Measurements from ENCODE around the gene COA1.

COA1 gene

DNA sequence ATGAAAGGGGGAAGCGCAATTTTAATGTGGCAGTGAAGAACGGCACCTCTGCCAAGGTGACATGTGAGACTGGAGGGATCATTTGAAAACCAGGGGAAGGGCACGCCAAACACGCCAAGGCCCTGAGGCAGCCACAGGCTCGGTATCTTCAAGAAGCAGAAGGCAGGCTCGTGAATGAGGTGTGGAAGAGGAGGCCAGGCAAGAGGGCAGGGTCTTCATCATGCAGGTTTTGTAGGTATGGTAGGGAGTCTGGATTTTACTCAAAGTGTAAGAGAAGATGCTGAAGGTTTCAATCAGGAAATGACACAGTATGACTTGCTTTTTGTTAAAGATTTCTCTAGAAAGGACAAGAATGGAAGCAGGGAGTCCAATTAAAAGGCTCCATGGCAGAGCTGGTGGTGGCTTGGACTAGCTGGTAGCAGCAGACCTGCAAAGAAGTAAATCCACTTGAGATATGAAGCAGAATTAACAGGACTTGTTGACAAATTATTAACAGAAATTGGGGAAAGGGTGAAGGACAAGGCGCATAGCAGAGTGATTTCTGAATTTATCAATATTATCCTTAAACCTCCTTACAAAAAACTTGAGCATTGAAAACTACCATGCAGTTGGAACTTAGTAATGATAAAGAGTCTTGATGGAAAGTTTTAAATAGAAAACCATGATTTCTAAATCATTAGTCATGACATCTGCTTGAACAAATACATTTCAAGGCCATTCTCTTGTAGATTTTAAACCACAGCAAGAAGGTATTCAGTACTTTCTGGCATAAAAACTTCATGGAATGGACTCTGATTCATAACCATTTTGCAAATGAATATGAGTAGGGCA, 70.4 kb downstream of the COA1 start:
- in situ Hi-C loops (cut with MboI; ENCODE audit: low sequenced_read_pairs): no loop called here

DNA sequence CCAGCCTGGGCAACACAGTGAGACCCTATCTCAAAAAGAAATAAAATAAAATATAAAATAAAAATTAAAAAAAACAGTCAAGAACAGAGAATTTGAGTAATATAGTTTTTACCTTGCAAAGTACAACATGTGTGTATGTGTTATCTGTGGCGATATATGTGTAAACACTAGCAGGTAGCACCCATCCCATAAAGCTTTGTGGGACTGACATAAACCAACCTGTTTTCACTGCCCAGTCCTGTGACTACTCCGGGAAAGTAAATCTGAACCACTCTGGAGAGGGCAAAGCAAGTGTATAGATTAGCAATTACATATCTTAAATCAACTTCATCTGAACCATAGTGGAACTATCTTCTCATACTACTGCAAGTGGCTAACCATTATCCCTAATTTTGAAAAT, 72.3 kb downstream of the COA1 start:
- in situ Hi-C loops (cut with MboI; ENCODE audit: low sequenced_read_pairs): no loop called here

DNA sequence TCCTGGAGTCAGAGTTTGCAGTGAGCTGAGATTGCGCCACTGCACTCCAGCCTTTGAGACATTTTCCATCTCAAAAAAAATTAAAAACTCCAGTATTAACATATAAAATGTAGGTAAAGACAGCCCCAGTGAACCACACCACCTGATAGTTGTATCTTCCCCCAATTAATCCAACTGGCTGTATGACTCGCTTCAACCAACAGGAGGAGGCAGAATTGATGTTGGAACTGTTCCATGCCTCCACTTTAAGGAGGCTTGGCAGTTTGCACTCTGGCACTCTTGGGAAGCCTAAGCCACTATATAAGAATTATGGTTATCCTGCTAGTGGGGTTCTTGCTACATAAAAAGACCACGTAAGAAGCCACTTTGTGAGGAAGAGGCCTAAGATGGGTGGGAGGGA, 73.7 kb downstream of the COA1 start:
- in situ Hi-C loops (cut with MboI; ENCODE audit: low sequenced_read_pairs): no loop called here

DNA sequence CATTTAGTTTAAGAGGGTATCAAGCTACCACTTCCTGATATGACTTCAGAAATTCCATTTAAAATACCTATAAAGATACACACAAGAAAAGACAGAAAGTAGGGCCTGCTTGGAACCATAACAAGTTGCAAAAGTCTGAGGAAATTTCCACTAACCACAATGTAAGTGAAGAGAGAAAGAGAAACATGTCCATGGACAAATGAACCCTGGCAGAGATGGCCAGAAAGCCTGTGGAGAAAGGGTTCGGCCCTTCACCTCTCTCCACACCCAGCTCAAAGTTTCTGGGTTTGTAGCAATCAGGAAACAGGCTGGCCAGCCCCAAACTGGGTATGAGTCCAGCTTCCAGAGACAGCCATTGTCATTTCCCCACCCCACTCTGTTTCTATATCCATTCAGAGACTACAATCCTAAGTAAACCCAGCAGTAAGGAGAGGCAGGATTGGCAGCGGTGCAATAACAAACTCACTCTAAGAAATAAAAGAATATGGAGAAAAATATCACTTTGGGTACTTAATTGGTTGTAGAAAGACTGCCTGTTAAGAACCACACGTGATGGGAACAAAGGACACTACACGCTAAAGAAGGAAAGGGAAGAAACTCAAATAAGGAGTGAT, 75.3 kb downstream of the COA1 start:
- in situ Hi-C loops (cut with MboI; ENCODE audit: low sequenced_read_pairs): no loop called here

DNA sequence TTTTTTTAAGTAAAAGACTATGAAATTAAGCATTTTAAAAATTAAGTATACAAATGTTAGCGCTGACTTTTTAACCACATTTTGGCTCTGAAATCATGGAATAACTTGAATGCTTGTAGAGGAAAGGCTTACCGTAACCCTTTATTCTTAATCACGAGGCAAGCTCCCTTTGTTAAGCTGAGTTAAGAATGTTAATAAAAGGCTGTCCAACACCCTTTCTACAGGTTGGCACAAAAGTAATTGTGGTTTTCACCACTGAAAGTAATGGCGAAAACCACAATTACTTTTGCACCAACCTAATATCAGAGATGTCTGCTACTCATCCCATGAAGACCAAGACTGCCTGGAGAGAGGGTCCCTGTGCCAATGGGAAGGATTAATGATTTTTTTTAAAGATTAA, 75.9 kb downstream of the COA1 start:
- in situ Hi-C loops (cut with MboI; ENCODE audit: low sequenced_read_pairs): no loop called here

DNA sequence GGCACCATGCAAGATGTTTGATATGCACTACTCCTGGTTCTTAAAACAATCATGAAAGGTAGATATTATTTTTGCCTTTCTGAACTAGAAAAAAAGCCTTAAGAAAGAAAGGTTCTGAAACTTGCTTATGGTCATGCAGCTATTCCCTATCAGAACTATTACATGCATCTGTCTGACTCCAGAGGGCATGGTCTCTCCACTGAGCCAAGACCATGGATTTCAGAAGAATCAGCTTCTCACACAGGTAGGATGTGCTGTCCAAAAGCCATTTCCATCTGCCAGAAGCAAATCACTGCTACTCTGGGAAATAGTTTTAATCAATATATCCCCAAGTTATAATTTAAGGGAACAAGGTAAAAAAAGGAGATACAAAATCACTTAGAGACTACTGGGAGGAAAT, 77.0 kb downstream of the COA1 start:
- in situ Hi-C loops (cut with MboI; ENCODE audit: low sequenced_read_pairs): no loop called here

DNA sequence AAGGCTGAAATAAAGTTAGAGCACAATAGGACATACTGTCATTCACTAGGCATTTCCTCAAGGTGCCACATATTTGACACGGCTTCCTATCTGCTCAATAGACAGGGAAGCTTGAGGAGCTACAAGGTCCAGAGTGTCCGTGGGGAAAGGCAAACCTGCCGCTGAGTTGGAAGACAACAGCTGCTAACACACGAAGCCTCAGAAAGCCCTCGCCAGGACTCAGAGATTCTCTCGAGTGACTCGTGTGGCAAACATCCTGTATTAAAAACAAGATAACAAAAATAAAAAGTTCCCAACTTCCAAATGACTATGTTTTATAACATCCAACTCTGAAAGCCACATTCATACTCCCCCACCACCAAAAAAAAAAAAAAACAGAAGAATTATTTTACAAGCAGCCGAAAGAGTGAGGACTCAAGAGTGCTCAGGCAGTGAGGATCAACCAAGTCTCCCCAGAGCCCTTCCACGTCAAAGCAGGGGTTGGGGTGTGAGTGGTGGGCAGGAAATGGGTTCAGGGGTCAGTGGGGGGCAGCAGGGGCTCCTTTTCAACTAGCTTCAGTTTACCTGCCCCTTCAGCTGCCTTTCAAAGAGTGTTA, 78.8 kb downstream of the COA1 start:
- in situ Hi-C loops (cut with MboI; ENCODE audit: low sequenced_read_pairs): no loop called here

DNA sequence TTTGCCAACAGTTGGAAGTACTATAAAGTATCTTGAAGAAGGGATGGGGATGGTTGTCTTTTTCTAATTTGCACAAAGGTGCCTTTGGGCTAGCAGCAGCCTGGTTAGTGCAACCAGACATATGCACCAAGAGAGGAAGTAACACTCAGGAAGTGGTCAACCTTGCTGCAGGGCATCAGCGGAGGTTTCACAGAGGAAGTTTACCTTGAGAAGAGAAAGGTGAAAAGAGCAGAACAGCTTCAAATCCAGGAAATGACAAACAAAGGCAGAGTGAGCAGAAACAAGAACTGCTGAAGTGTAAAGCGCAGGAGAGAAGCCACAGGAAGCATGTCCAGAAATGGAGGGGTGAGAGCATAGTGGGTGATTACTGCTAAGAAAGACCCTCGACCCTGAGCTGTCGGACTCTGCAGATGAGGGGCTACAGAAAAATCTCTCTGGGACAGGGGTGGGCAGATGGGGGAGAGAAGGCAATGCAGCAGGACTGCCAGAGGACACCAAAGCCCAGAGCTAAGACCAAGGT, 79.5 kb downstream of the COA1 start:
- in situ Hi-C loops (cut with MboI; ENCODE audit: low sequenced_read_pairs): no loop called here

DNA sequence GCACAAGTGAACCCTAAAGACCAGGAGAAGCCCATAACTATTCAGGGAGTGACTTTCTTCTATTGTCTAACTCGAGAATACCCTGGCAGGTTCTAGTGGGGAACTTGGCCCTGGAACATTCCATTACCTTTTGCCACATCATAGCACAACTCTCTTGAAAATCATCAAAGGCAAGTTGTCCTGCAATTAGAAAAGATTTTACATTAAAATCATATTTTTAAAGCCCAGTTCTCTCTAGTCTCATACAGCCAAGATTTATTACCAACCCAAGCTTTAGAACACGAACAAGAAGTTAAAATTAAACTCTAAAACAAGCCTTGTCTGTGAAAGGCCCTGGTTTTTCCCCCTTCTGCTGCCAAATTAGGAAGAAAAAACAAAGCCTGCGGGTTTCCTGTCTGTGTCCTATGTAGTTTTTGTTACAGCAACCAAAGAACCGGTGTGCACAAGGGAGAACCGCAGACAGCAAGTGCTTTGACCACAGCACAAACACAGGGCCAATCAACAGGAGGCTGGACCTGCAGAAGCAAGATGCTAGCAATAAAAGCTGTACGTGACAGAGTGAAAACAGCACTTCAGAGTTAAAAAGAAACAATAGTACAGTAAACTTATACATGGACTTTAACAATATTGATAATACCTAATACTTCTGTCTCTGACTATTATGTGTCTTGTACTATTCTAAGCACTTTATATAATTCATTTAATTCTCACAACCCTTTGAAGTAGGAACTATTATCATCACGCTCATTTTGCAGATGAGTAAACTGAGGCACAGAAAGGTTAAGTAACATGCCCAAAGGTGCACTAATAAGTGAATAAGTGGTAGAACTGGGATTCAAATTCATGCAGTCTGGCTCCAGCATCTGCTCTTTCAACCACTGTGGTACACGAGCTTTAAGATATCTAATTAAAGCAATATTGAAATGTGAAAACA, 80.6 kb downstream of the COA1 start:
- in situ Hi-C loops (cut with MboI; ENCODE audit: low sequenced_read_pairs): no loop called here

DNA sequence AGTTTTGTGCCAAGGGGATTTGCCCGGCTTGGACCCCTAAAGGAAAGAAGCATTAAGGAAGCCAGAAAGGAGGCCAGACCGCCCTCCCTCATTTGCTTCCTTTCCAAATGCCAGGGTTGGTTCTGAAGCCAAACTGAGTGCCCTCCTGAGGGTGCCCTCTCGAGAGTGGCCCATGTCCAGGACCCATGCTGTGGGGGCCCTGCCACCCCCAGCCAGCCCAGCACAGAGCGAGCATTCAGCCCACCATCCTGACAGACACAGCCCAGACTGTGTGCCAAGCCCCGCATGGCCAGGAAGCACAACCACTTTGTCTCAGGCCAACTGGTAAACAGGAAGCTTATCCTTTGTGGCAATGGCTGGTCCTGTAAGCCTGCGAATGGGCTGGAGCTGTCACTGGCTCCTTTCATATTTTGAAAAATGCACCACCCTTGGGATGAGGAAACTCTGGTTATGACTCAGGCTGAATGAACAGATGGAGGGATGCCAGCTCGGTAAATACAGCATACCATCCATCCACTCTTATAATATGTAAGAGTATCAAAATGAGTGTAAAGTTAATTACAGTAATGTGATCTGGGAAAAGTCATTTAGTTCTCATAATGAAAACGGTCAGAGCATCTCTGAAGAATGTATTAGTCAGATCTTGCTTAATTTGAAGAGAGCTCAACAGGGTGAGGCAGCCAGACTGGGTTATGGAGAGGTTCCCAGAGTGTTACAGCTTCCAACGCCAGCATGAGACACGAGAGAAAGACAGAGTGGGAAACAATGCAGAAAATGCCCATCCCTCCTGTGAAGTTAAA, 81.5 kb downstream of the COA1 start:
- in situ Hi-C loops (cut with MboI; ENCODE audit: low sequenced_read_pairs): no loop called here

DNA sequence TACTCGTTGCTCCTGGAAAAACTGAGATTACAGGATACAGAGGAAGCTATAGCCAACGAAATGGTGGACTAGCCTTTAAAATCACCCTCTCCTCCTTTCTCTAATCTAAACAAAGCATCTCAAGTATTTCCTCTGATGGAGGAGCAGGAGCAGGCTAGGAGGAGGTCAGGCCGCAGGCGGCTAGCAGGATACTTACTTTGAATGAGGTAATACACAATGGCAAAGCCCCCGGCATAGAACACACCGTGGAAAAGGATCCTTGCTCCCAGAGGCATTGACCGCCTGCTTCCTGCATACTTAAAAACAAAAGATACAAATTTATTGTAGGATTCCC, 82.0 kb downstream of the COA1 start:
- in situ Hi-C loops (cut with MboI; ENCODE audit: low sequenced_read_pairs): no loop called here

DNA sequence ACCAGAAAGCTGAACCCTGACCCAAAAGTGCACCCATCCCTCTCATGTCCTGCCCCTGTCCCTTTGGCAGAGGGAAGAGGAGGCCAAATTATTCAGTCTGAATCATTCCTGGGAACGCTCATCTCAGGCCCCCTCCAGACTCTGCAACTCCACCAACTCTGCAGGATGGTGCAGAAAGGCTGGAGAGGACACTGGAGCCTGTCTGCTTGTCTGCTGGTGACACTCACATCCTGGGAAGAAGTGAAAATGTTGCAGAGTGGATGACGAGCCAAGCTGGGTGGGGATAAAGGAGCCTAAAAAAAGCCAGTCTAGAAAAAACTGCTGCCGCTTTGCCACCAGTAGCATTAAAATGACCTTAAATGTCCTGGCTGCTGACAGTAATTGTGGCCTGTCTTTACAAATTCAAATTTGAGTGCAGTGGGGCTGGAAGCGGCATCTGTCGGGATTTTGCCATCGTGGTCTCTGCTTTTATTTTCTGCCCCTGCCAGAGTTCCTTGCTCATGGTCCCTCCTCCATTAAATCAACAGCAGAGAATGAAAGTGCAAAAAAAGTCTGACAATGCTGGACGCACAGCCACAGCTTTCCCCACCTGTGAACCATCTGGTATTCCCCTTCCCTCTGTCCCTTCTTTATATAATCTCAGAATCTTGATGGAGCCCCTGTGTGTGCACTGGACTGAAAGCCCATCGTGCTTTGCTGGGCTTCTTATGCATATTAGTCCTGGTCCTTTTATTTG, 82.6 kb downstream of the COA1 start:
- in situ Hi-C loops (cut with MboI; ENCODE audit: low sequenced_read_pairs): no loop called here

DNA sequence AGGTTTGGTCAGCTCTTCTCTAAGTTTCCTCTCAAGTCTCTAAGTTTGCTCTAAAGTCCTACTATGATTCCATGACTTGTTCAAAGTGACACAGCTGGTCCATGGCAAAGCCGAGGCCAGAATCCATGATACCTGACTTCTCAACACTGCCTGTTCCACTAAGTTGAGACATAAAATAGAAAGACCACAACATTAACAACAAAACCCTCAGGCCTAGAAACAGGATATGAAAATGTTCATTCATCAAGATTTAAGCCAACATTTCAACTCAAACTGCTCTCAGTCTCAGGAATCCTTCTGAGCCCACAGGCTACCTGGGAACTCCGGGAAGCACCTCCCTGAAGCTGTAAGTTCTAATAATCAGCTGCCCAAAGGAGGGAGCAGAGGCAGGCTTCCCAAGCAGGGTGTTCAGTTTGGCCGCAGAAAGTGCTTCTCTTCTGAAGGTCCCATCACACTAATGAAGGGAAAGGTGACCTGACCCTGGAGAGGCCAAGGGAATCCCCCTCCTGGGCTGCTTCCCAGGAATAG, 83.6 kb downstream of the COA1 start:
- in situ Hi-C loops (cut with MboI; ENCODE audit: low sequenced_read_pairs): no loop called here

DNA sequence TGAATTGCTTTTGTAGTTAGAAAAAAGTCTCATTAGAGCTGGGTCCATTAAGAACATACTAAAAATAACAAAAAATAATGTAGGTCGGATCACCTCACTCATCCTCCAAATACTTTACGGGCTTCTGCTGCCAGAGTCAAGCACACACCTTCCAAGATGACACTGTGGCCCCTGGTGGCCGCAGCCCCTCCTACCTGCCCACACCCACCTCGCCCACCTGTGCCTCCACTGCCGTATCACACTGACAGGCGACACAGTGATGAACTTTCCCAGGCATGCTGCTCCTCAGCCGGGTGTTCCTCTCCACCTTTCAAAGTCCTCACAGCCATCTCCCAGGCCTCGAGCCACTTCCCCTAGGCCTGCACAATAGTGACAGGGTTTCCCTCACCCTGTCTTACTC, 85.5 kb downstream of the COA1 start:
- in situ Hi-C loops (cut with MboI; ENCODE audit: low sequenced_read_pairs): no loop called here

DNA sequence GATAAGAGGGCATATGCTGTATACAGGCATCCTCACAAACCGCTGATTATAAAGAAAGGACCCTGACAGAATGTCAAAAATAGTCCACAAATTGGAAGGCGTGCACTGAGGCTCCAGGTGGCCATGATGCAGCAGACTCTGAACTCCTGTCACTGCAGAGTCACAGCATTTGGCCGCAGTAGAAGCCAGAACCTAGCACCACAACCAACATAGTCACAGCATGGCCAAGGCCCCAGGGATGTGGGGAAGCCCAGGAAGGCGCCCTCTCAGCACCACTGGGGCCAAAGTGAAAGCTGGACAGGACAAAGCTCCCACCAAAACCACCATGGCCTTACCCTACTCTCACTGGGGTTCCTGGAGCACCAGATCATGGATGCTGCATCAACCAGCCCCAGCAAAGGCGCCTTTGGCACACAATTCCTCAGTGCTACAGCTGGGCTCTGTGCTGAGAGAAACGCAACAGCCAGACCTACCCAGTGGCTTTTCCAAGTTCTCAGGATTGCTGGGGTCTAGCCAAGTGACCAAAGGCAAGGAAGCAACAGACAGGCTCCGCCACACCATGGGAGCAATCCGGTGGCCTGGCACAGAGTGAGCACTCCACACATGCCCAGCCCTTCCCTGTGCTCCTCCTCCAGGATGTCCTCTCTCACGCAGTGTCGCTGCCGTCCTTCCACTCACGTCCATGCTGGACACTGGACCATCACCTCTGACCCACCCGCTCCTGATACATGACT, 86.3 kb downstream of the COA1 start:
- in situ Hi-C loops (cut with MboI; ENCODE audit: low sequenced_read_pairs): no loop called here

DNA sequence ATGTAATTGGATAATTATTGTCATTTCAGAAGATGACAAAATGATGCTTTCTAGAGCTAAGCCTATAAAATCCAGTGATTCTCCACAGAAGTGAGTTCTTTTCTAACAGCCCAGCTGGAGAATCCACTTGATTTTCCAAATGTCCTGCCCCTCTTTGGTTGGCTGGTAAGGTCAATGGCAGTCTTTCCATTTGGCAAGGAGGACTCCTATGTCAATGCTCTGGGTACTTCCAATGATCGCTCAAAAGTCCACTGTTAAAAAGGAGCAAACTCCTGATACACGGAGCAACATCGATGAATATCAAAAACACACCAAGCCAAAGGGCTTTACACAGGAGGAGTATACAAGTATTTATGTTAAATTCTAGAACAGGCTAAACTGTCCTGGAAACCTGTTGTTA, 88.6 kb downstream of the COA1 start:
- in situ Hi-C loops (cut with MboI; ENCODE audit: low sequenced_read_pairs): no loop called here

DNA sequence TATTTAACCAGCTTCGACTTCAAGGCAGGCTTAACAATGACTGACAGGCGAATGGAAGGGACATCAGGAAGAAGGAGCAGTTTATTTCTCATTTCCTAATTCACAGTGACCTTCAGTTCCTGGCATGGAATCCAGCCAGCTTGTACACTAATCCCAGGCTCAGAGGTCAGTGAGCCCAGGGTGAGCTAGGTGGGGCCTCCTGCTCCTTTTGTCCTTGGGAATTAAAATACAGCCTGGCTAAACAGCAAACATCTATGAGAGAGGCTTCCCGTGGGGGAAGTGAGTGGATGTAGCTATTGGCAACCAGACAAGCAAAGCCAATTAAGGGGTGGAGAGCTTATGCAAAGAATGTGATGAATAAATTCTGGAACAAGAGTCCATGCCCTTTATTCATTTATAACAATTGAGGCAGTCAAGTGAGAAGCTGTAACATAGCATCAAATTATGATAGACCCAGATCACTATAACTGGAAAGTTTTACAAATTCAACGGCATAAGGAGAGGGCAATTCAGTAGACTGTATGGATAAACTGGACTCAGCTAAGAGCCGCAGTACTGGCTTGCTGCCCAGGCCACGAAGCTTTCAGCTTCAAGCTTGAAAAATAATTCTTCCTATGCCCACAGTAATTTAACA, 89.3 kb downstream of the COA1 start:
- in situ Hi-C loops (cut with MboI; ENCODE audit: low sequenced_read_pairs): no loop called here

DNA sequence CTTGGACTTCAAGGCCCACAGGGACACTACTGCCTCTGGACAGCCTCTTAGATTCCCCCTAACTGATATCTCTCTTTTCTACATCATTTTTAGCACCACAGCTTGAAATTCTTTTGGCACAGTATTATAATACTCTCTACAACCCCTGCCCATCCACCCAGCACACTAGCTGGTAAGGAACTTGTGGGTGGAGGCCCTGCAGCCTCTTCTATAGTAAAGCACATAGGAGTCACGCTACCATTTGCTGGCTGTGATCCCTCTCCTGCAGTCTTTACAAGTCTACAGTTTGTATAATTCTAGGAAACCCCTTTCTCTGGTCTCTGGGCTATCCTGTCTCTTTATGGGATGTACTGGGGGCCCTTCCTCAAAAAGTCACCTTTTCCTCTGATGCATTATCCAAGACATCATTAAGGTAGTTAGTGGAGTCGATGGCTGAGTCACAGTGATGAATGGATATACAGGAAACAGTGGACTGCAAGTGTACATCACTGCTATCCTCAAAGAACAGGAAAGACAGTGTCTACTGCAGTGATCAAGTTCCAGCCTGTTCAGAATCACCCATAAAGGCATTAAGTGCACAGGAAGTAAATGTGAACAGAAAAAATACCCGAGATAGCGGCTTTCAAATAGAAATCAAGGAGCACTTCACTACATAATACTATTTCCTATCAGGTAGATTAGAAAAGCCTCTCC, 92.1 kb downstream of the COA1 start:
- in situ Hi-C loops (cut with MboI; ENCODE audit: low sequenced_read_pairs): no loop called here
